ENCODE data around the gene ADAMTSL1.

The ADAMTSL1 gene

GRCh38 chr9:18666986-18667772 is 193.2 kb downstream of the ADAMTSL1 start:
- no peak for DNase-seq

DNA sequence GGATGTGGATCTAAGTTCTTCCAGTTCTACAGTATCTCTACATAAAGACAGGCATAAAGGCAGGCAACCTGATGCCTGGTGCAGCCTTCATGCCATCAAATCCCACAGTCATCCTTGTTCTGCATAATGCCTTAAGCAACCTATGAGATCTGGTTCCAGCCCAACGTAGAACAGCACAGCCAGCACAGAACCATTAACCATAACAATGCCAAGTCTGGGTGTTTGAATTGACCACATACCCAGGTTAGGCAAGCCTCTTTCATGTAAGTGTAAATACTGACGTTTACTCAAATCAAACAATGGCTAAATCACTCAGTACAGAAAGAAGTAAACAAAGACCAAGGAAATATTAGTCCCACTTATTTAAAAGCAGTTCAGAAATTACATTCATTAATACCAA is 195.0 kb downstream of the ADAMTSL1 start:
- peak; percentile 36 for DNase-seq

DNA sequence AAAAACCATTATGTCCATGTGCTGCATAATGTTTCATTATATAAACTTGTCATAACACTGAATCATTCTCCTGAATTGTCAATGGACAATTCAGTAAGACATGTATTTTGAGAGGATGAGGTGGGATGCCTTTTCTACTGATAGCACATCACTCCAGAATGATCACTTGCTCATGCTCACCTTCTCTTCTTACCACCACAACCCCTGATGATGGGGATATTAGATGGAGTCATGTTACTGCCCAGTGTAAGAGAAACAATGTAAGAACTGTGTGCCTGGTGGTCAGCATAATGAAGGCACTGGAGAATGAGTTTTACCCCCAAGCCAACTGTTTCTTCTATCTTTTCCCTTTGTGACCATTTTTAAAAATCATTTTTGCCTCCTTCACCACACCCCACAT is 198.8 kb downstream of the ADAMTSL1 start:
- no peak for DNase-seq

GRCh38 chr9:18673179-18673578 is 199.2 kb downstream of the ADAMTSL1 start:
- no peak for DNase-seq

- no peak for DNase-seq
These were observed 201.4 kb downstream of the ADAMTSL1 start for GRCh38 chr9:18675332-18675731.

DNA sequence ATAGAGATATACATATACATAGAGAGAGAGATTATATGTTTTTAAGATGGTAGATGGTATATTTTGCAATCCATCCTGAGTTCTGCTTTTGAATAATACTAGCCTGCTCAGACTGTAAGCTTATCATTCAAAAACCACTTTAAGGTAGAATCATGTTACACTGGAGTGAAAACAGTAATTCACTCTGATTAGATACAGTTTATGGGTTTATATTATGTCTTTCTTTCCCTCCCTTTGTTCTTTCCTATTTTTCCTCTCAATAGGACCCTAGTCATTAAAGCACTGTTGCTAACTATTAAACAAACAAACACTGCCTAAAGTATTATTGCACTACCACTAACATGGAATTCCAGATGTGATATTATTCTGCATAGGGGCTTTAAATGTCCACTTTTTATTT is 202.0 kb downstream of the ADAMTSL1 start:
- no peak for DNase-seq

DNA sequence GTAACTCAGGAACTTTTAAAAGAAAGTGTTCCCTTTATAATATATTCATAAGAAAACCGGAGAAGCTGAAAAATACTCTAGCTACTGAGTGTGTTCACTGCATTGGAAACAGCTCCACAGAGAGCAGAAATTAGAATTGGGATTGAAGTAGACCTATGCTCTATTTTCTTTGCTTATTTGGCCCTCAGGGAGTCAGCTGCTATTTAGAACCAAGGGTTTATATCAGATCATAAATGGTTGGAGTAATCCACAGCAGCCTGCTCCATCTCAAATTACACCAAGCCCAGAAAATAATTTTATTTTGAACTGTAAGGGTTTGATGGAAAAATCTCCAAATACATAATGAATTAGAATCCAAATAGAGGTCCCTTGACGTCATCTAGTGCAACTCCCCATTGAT is 202.6 kb downstream of the ADAMTSL1 start:
- DNase-seq: no peak

- no peak for DNase-seq
These were observed 205.1 kb downstream of the ADAMTSL1 start for GRCh38 chr9:18678821-18679590.

GRCh38 chr9:18682907-18683306 is 209.0 kb downstream of the ADAMTSL1 start:
- no peak for DNase-seq

DNA sequence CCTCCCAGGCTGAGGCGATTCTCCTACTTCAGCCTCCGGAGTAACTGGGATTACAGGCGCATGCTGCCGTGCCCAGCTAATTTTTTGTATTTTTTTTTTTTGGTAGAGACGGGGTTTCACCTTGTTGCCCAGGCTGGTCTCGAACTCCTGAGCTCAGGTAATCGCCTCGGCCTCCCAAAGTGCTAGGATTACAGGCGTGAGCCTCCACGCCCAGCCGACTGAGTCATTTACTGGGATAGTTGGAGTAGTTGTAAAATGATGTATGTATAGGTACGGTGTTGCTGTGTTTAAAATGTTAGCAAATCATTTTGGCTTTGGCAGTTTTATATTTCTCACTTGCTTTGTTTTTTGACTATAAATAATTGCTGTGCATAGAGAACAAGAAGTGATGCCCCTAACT is 209.4 kb downstream of the ADAMTSL1 start:
- DNase-seq: no peak

- DNase-seq: no peak
These were observed 209.9 kb downstream of the ADAMTSL1 start for GRCh38 chr9:18683851-18684250.

GRCh38 chr9:18684593-18685317 is 210.8 kb downstream of the ADAMTSL1 start:
- DNase-seq: no peak

- DNase-seq: no peak
These were observed 214.9 kb downstream of the ADAMTSL1 start for GRCh38 chr9:18688581-18689565.

GRCh38 chr9:18689921-18690320 is 216.0 kb downstream of the ADAMTSL1 start:
- no peak for DNase-seq

DNA sequence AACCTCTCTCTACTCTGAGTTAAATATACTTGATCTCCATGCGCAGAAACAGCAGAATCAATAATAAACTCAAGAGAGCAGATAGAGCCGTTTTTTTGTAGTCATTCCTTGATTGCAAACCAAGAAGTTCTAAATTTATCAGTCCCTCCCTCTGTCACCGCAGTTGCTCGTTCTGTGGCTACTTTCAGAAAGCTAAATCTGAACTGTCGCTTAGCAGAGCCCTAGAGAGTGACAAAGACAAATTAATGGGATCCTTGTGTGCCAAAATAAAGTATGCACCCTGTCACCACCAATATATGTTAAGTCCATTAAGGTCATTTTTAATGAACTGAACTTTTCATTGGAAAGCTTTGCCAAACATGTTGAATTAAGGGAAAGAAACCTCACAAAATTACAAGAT is 218.3 kb downstream of the ADAMTSL1 start:
- DNase-seq: no peak

DNA sequence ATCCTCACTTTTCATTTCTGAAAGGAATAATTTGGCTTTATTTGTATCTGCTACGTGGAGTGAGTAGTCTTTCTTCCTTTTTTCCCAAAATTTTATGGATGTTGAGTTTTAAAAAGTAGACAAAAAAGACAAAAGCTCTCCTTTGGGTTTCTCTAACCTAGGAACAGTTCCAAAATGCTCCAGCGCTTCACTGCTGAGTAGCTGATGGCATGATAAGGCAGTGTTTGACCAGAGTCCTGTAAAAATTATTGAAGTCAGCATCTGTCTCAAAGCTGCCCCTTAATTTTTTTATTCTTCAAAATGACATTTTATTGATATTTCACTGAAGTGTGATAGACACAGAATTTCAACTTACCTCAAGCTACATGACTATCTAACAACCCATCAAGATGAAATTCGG is 219.0 kb downstream of the ADAMTSL1 start:
- no peak for DNase-seq

DNA sequence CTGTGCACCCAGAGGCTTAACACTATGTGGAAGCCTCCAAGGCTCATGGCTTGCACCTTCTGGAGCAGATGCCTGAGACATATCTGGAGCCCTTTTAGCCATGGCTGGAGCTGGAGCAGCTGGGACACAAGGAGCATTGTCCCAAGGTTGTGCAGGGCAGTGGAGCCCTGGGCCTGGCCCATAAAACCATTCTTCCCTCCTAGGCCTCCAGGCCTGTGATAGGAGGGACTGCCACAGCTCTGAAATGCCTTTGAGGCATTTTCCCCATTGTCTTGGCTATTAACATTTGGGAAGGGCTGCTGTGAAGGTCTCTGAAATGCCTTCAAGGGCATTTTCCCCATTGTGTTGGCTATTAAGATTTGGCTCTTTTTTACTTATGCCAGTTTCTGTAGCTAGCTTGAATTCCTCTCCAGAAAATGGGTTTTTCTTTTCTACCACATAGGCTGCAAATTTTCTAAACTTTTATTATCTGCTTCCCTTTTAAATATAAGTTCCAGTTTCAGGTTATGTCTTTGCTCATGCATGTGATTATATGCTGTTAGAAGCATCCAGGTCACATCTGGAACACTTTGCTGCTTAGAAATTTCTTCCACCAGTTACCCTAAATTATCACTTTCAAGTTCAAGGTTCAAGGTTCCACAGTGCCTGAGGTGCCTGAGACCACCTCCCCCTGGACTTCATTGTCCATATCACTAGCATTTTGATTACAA is 221.2 kb downstream of the ADAMTSL1 start:
- no peak for DNase-seq

GRCh38 chr9:18698992-18699391 is 225.0 kb downstream of the ADAMTSL1 start:
- DNase-seq: no peak

DNA sequence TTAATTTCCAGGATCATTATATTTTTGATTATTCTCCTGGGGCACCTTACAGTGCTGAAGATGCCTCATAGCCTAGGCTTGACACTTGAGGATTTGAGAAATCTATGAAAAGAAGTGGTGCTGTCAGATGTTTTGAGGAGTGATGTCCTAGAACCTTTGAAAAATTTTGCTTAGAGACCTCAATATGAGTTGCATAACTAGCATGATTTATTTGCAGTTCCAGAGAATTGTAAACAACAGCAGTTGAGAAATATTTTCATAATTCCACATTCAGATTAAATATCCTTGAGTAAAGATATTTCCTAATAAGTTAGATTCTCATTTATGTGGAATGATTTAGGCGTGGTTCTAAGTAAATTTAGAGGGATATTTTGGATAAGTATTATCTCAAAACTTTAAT is 225.8 kb downstream of the ADAMTSL1 start:
- DNase-seq: no peak

- no peak for DNase-seq
These were observed 226.8 kb downstream of the ADAMTSL1 start for GRCh38 chr9:18700714-18701113.

GRCh38 chr9:18703151-18703900 is 229.4 kb downstream of the ADAMTSL1 start:
- DNase-seq: no peak
